Hippocampal formation (tissue), 2 donors: Measurements from ENCODE around the gene TXNDC15.
"Not testable (repeated sequence)": the region's sequence is repeated elsewhere in the genome, so short reads cannot be mapped to it uniquely, and the experiment has no call there.

ENCODE experiments used
- DNase-seq, 2 donors: peaks; one replicate each; lab custom pipeline; 2025; lab: John Stamatoyannopoulos, UW

The TXNDC15 gene

GRCh38 chr5:134878403-134878802 lies 4.2 kb downstream of the TXNDC15 start:
- DNase-seq, result no peak

- no peak for DNase-seq
Observed at GRCh38 chr5:134879456-134879855, 5.3 kb downstream of the TXNDC15 start.

- DNase-seq, result not testable (repeated sequence)
Observed at GRCh38 chr5:134880937-134881336, 6.8 kb downstream of the TXNDC15 start.

GRCh38 chr5:134881711-134882110 lies 7.5 kb downstream of the TXNDC15 start:
- DNase-seq, result not testable (repeated sequence)

GRCh38 chr5:134887593-134888159 lies 13.5 kb downstream of the TXNDC15 start:
- no peak for DNase-seq

GRCh38 chr5:134889335-134889734 lies 15.2 kb downstream of the TXNDC15 start:
- DNase-seq, result no peak

GRCh38 chr5:134891473-134891872 lies 17.3 kb downstream of the TXNDC15 start:
- no peak for DNase-seq

- no peak for DNase-seq
Observed at GRCh38 chr5:134892282-134892681, 18.1 kb downstream of the TXNDC15 start.

GRCh38 chr5:134892926-134893325 lies 18.8 kb downstream of the TXNDC15 start:
- DNase-seq, result no peak

GRCh38 chr5:134893748-134894505 lies 19.8 kb downstream of the TXNDC15 start:
- no peak for DNase-seq

GRCh38 chr5:134902071-134902801 lies 28.1 kb downstream of the TXNDC15 start:
- no peak for DNase-seq

- peak; percentile 83 to 87 for DNase-seq
Observed at GRCh38 chr5:134904610-134905245, 30.6 kb downstream of the TXNDC15 start, which contains the start of gene PCBD2. Gene PCBD2 (plus strand): TSS chr5:134905131. CDS start chr5:134905140, 9 bp downstream.

GRCh38 chr5:134905246-134905996 lies 31.2 kb downstream of the TXNDC15 start:
- peak; percentile 48 to 80 for DNase-seq

- DNase-seq, result no peak
Observed at GRCh38 chr5:134906811-134907210, 32.6 kb downstream of the TXNDC15 start.

- DNase-seq, result not testable (repeated sequence)
Observed at GRCh38 chr5:134910752-134911151, 36.6 kb downstream of the TXNDC15 start.

- DNase-seq, result no peak
Observed at GRCh38 chr5:134911285-134912206, 37.4 kb downstream of the TXNDC15 start.

- DNase-seq, result no peak
Observed at GRCh38 chr5:134913254-134913653, 39.1 kb downstream of the TXNDC15 start.

GRCh38 chr5:134913795-134914194 lies 39.6 kb downstream of the TXNDC15 start:
- DNase-seq, result no peak

- no peak for DNase-seq
Observed at GRCh38 chr5:134917070-134917815, 43.1 kb downstream of the TXNDC15 start.

- no peak for DNase-seq
Observed at GRCh38 chr5:134918861-134919260, 44.7 kb downstream of the TXNDC15 start.
